Skeletal muscle cell (primary cell): Measurements from ENCODE around the gene HECA.
"Not testable (repeated sequence)": the region's sequence is repeated elsewhere in the genome, so short reads cannot be mapped to it uniquely, and the experiment has no call there.

Source experiments
- DNase-seq: peaks from one replicate; pipeline ENCODE4 v3.0.0-alpha.2; 2010; ENCODE audit warnings: low read depth
- H3K4me3 ChIP-seq: 2 replicates; pipeline ENCODE4 v1.5.1; 2011; ENCODE audit warnings: low read depth, mild to moderate bottlenecking, control low read depth, low read length, moderate library complexity

HECA gene

GRCh38 chr6:139134817-139135577 lies at the start of gene HECA:
Gene HECA (plus strand): TSS chr6:139135080. CDS start chr6:139135397, 317 bp downstream.
- DNase-seq: peak; percentile 93
- H3K4me3 ChIP-seq: peak within 1 kb of the TSS; percentile 80

- H3K4me3 ChIP-seq: no peak overlapping the region
- DNase-seq: no peak
Measured at GRCh38 chr6:139091826-139092225, 43.1 kb upstream of the HECA start.

GRCh38 chr6:139099984-139100383 lies 34.9 kb upstream of the HECA start:
- no peak overlapping the region for H3K4me3 ChIP-seq
- DNase-seq: no peak

GRCh38 chr6:139107051-139107450 lies 27.8 kb upstream of the HECA start:
- H3K4me3 ChIP-seq: no peak overlapping the region
- no peak for DNase-seq

GRCh38 chr6:139108378-139108777 lies 26.5 kb upstream of the HECA start:
- H3K4me3 ChIP-seq: no peak overlapping the region
- no peak for DNase-seq

GRCh38 chr6:139109558-139109957 lies 25.3 kb upstream of the HECA start:
- H3K4me3 ChIP-seq: no peak overlapping the region
- no peak for DNase-seq

- no peak overlapping the region for H3K4me3 ChIP-seq
- no peak for DNase-seq
Measured at GRCh38 chr6:139112146-139112545, 22.7 kb upstream of the HECA start.

- DNase-seq: no peak
- H3K4me3 ChIP-seq: no peak overlapping the region
Measured at GRCh38 chr6:139112561-139112960, 22.3 kb upstream of the HECA start.

GRCh38 chr6:139114746-139115145 lies 20.1 kb upstream of the HECA start:
- H3K4me3 ChIP-seq: no peak overlapping the region
- DNase-seq: no peak

GRCh38 chr6:139115989-139116758 lies 18.7 kb upstream of the HECA start:
- DNase-seq: no peak

GRCh38 chr6:139117734-139118133 lies 17.1 kb upstream of the HECA start:
- no peak for DNase-seq
- H3K4me3 ChIP-seq: no peak overlapping the region

More at GRCh38 chr6:139115989-139116758, 18.7 kb upstream of the HECA start:
- H3K4me3 ChIP-seq: no peak overlapping the region

- no peak for DNase-seq
Measured at GRCh38 chr6:139119552-139119951, 15.3 kb upstream of the HECA start.

GRCh38 chr6:139122823-139123222 lies 12.1 kb upstream of the HECA start:
- DNase-seq, H3K4me3 ChIP-seq: not testable (repeated sequence)

More at GRCh38 chr6:139119552-139119951, 15.3 kb upstream of the HECA start:
- no peak overlapping the region for H3K4me3 ChIP-seq

GRCh38 chr6:139124887-139125672 lies 9.8 kb upstream of the HECA start:
- peak; percentile 53 for DNase-seq
- H3K4me3 ChIP-seq: no peak overlapping the region

GRCh38 chr6:139126255-139126654 lies 8.6 kb upstream of the HECA start:
- peak; percentile 55 for DNase-seq

GRCh38 chr6:139126931-139127330 lies 7.9 kb upstream of the HECA start:
- H3K4me3 ChIP-seq: no peak overlapping the region
- no peak for DNase-seq

More at GRCh38 chr6:139126255-139126654, 8.6 kb upstream of the HECA start:
- no peak overlapping the region for H3K4me3 ChIP-seq

- no peak overlapping the region for H3K4me3 ChIP-seq
- DNase-seq: peak; percentile 72
Measured at GRCh38 chr6:139129284-139129683, 5.6 kb upstream of the HECA start.

- no peak for DNase-seq
- H3K4me3 ChIP-seq: no peak overlapping the region
Measured at GRCh38 chr6:139131736-139132280, 3.1 kb upstream of the HECA start.

- no peak for DNase-seq
- H3K4me3 ChIP-seq: no peak overlapping the region
Measured at GRCh38 chr6:139133262-139134063, 1.4 kb upstream of the HECA start.
